CD4-positive, alpha-beta T cell treated with Interleukin-4 for 4 hours (primary cell): ENCODE measurements around the gene CACNA1I.

Experiments used
- DNase-seq: peaks from one replicate; pipeline ENCODE4 v3.0.0-alpha.2; 2020

Gene CACNA1I

GRCh38 chr22:39671936-39672335, 101.4 kb downstream of the CACNA1I start:
- no peak for DNase-seq

DNA sequence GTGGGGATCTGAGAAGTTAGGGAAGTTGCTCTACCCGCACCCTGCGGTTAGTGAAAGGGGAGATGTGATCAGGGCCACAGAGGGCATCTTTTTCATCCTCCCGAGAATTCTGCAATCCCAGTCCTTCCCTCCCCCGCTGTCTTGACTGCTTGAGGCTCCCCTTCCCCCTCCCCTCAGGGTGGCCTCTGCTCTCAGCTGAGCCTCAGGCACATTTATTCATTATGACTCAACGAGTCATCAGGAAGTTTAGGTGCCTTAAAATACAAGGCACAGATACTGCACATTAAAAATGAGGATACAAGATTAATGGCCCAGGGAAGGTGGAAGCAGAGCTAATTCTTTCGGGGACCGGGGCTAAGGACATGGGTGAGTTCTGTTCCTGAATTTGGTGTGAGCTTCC, 104.0 kb downstream of the CACNA1I start:
- DNase-seq = no peak

- DNase-seq = no peak
Measured at GRCh38 chr22:39675947-39676346, 105.4 kb downstream of the CACNA1I start.

DNA sequence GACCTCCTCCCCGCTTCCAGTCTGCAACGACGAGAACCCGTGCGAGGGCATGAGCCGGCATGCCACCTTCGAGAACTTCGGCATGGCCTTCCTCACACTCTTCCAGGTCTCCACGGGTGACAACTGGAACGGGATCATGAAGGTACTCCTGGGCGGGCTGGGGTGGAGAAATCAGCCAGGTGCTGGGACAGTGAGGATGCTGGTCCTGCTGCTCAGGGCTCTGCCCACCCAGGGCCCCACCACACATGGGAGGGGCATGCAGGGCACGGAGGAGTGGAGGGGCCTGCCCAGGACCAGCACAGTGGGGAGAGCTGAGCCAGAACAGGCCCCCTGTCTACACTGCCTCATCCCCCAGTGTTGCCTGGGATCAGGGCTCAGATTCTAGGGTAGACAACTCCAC, 107.4 kb downstream of the CACNA1I start:
- DNase-seq = no peak

- no peak for DNase-seq
Measured at GRCh38 chr22:39678862-39679490, 108.4 kb downstream of the CACNA1I start.

DNA sequence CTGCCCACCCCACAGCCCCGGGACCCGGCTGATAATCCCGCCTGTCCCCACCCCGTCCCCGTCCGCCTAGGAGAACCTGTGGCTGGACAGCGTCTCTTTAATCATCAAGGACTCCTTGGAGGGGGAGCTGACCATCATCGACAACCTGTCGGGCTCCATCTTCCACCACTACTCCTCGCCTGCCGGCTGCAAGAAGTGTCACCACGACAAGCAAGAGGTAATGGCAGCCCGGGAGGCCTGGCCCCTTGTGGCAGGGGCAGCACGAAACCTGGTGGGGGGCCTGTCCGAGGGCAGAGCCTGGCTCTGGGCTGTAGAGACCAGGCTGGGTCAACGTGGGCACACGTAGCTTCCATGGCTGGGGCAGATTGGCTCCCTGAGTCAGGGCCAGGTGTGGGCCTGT, 109.1 kb downstream of the CACNA1I start:
- no peak for DNase-seq

DNA sequence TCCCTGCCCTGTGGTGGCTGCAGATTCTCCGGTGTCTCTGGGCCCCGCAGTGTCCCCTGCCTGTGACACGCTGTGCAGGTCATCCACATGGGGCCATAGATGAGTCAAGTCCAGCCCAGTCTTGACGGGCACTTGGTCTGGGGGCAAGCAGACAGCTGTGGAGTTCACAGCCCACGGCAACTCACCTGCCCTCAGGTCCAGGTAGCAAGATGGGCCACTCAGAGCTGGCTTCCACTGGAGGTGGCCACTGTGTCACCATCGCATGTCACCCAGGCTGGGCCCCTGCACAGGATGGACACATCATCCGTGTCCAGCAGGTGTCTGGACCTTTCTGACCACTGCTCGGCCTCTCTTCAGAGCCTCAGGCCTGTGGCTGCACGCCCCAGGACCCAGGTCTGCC, 109.9 kb downstream of the CACNA1I start:
- no peak for DNase-seq

DNA sequence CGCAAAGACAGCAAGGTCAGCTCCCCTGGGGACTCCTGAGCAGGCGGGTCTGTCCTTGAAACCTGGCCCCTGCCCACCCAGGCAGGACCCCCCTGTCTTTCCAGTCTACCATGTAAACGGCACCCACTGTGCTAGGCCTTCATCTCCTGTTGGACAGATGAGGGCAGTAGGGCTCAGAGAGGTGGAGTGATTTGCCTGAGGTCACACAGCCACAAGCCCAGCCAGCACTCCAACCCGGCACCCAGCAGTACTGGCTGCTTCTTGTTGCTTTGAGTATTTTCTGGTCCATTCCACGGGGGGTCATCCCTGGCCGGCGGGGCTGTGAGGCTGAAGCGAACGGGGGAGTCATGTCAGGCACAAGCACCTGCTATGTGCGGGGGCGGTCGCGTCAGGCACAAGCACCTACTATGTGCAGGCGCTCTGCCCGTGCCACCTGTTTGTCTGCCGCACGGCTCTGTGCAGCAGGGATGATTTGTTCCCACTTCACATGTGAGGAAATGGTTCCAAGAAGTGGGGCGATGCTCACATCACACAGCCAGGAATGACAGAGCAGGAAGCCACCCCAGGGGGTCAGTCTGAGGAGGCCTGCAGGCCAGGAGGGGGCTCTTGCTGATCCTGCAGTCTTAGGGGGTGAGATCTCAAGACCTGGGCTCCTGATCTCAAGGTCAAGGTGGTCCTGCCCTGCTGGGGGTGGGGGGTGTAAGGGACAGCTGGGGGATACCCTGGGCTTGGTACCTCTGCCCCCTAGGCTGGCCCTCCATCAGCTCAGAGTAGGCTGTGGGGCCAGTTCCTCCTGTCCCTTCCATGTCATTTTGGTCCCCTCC, 110.7 kb downstream of the CACNA1I start:
- DNase-seq = no peak

DNA sequence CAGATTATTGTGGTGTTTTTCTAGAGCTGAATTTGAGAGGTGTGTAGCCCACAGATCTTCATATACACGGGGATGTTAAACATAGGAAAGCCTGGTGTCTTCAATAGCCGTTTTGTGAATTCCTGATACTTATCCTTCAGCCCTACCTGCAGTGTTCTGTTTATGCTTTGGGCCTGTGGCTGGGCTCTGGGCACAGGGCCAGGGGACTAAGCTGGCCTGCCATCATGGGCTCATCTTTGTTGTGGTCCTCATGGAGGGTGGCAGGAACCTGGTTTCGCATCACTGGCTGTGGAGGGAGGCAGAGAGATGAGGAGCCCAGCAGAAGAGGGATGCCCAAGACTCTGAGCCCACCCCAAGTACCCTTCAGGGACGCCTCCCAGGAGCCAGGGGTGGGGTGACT, 112.4 kb downstream of the CACNA1I start:
- no peak for DNase-seq

DNA sequence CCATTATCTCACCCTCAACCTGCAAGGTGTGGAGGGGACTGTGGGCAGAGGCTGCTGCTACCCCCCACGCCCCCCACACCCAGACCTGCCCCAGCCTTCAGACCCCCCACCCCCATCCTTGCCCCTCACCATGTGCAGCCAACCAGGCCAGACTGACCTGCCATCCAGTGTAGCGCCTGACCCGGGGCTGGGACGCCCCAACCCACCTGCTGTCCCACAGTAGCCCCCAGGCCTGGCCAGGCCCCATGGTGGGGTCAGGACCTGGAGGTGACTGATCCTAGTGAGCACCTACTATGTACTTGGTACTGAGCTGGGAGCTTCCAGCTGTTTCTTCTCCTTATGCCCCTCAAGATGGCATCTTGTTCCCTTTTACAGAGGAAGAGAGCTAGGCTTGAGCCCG, 113.1 kb downstream of the CACNA1I start:
- DNase-seq = no peak

DNA sequence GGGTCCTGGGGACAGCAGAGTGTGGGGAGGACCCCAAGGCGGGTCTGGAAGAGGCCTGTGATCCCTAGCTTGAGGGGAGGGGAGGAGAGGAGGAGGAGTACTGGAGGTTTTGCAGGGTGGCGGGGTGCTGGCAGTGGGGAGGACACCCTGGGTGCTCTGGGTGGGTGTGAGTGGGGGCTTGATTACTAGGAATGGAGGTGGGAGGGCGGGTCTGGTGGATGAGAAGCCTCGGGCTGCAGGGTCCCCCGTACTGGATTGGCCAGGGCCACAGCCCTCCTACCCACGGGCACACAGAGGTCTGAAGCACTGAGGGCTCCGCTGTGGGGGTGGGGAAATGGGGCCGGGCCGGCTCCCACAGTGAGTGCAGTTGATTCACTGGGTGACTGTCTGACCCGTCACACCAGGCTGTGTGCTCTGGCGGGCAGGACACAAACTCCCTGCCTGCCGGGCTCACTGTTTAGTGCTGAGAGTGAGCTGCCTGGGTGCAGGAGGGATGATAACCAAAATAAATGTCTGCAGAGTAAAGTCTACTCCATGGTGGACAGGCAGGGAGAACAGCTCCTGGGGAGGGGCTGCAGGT, 114.2 kb downstream of the CACNA1I start:
- DNase-seq = no peak

DNA sequence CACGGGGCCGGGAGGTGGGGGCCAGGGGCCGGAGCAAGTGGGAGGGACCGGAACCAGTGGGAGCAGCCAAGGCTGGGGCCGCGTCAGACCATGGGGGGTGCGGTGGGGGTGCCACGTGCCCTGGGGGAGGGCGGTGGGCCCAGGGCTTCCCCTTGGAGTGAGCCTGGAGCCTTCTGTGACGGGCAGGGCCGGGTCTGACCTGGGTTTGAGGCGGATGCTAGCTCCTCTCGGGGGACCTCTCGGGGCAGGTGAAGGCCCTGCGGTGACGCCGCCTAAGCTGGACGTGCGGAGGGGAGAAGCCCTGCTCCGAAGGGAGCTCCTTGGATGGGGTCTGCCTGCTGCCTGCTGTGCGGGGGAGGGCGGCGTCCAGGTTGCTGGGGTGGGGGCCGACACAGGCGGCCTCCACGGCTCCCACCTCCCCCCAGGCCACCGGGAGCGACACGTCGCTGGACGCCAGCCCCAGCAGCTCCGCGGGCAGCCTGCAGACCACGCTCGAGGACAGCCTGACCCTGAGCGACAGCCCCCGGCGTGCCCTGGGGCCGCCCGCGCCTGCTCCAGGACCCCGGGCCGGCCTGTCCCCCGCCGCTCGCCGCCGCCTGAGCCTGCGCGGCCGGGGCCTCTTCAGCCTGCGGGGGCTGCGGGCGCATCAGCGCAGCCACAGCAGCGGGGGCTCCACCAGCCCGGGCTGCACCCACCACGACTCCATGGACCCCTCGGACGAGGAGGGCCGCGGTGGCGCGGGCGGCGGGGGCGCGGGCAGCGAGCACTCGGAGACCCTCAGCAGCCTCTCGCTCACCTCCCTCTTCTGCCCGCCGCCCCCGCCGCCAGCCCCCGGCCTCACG, 115.0 kb downstream of the CACNA1I start:
- DNase-seq = no peak

- DNase-seq = no peak
Measured at GRCh38 chr22:39686178-39686620, 115.6 kb downstream of the CACNA1I start.

GRCh38 chr22:39686776-39687525, 116.4 kb downstream of the CACNA1I start:
- DNase-seq = no peak

GRCh38 chr22:39688186-39688785, 117.7 kb downstream of the CACNA1I start:
- no peak for DNase-seq

- DNase-seq = no peak
Measured at GRCh38 chr22:39689421-39689820, 118.9 kb downstream of the CACNA1I start.

DNA sequence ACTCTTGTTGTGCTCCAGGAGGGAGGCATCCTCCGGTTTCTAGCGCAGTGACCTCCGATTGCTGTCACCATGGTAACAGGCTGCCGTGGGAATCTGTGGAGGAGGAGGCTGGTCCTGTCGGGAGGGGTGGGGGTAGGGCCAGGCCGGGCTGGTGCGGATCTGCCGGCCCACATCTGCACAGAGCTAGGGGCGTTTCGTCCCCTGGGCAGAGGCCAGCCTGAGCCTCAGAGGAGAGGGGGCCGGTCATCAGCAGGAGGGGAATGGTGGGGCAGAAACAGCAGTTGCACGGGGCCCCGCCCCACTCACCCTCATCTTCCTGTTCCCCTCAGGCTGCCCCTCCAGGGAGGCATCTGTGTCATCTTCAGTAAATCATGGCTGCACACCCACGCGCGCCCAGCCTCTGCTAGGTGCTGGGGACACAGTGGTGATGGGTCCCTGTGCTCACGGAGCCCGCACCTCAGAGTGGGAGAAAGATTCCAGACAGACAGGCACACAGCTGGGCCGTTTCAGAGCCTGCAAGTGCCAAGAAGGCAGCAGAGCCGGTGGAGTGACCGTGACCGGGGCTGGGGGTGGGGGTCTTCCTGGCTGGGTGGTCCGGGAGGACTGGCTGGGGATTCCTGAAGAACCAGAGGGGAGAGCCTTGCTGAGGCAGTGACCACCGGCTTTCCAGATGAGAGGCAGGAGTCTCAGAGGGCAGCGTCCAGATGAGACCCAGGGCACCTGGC, 120.5 kb downstream of the CACNA1I start:
- no peak for DNase-seq

- DNase-seq = no peak
Measured at GRCh38 chr22:39693943-39694500, 123.5 kb downstream of the CACNA1I start.

- no peak for DNase-seq
Measured at GRCh38 chr22:39697790-39698430, 127.4 kb downstream of the CACNA1I start.

DNA sequence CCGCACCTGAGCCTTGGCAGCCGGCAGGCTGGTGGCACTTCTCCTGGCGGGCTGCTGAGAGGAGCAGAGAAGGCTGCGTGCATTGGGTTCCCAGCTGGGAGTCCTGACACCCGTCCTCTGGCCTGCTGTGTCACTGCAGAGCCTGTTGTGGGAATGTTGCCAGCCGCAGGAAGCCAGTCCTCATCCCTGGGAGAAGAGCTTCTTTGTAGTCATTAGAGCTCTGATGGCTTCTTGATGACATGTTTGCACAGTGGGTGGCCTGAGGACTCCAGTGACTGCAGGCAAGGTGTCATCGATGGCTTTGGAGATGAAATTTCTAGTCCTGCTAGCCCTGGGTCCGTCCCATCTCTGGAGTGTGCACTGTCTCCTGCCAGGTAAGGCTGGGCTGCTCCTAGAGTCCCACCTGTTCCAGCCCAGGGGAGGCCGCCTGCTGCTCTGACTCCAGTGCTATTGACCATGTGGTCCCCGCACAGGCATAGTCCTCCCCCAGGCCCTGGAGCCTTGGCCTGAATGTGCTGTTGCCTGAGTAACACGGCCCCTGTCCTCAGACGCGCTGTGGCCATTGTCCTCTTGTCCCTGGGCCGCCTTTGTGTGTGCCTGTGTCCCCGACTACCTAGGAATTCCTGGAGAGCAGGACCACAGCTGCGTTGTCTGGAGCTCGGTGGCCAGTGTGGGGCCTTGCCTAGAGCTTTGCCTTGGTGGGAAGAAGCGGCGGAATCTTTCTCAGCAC, 129.2 kb downstream of the CACNA1I start:
- no peak for DNase-seq
